ENCODE results near the gene PARVG. TPM values are rescaled to one million over a fixed set of nuclear protein-coding genes. Genes with fewer than 3 reads are reported as not detected.

Gene PARVG
- polyA plus RNA-seq, 1 donor (not counting 4 experiments of a cell fraction or from before 2014, with no cell fraction given): not detected

DNA sequence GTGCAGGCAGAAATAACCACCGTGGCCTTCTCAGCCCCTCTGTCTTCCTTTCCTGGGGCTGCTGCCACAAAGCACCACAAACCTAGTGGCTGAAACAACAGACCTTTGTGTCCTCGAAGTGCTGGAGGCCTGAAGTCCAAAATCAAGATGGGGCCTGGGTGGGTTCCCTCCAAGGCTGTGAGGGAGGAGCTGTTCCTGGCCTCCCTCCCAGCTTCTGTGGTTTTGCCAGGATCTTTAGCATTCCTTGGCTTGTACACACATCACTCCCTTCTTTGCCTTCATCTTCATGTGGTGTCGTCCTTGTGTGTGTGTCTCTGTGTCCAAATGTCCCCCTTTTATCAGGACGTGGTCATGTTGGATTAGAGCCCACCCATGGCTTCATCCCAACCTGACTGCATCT is 29.0 kb upstream of the PARVG start:
- no peak overlapping the region for H3K9ac ChIP-seq (ENCODE audit: control insufficient read depth, extremely low read depth, insufficient read depth, low read length)
- no peak overlapping the region for H3K4me3 ChIP-seq (ENCODE audit: control insufficient read depth in 2 of 3, extremely low read depth in 1 of 3, insufficient read depth in 2 of 3, low read depth in 1 of 3, low read length in 3 of 3)
- no peak overlapping the region for H2AFZ ChIP-seq (ENCODE audit: control insufficient read depth, low read length)
- H3K27me3 ChIP-seq (ENCODE audit: control insufficient read depth, extremely low read depth, insufficient read depth, low read length): peaks cover 15% of the 10 kb centered on the region
- H4K20me1 ChIP-seq (ENCODE audit: control insufficient read depth, extremely low read depth, insufficient read depth, low read length): no peaks in the 10 kb centered on the region
- TF ChIP-seq, protein P1, sequence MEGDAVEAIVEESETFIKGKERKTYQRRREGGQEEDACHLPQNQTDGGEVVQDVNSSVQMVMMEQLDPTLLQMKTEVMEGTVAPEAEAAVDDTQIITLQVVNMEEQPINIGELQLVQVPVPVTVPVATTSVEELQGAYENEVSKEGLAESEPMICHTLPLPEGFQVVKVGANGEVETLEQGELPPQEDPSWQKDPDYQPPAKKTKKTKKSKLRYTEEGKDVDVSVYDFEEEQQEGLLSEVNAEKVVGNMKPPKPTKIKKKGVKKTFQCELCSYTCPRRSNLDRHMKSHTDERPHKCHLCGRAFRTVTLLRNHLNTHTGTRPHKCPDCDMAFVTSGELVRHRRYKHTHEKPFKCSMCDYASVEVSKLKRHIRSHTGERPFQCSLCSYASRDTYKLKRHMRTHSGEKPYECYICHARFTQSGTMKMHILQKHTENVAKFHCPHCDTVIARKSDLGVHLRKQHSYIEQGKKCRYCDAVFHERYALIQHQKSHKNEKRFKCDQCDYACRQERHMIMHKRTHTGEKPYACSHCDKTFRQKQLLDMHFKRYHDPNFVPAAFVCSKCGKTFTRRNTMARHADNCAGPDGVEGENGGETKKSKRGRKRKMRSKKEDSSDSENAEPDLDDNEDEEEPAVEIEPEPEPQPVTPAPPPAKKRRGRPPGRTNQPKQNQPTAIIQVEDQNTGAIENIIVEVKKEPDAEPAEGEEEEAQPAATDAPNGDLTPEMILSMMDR (optimal IDR thresholded peaks at IDR 0.05 in 1 of 3, IDR thresholded peaks at IDR 0.05 in 1 of 3, conservative IDR thresholded peaks at IDR 0.05 in 1 of 3; ENCODE audit: extremely low read depth in 1 of 3, insufficient read depth in 2 of 3, low read length in 3 of 3): no peak
- TF ChIP-seq EZH2 (IDR thresholded peaks at IDR 0.05; ENCODE audit: low read length): no peak
- no peaks in the 10 kb centered on the region for H3K36me3 ChIP-seq (ENCODE audit: control insufficient read depth in 2 of 2, extremely low read depth in 1 of 2, insufficient read depth in 2 of 2, low read length in 2 of 2)
- H3K4me2 ChIP-seq (ENCODE audit: control insufficient read depth, extremely low read depth, insufficient read depth, low read depth, low read length): no peak overlapping the region
- no peak for FAIRE-seq
- H3K9me1 ChIP-seq (ENCODE audit: control insufficient read depth, extremely low read depth, insufficient read depth, low read length): no peaks in the 10 kb centered on the region
- no peak overlapping the region for H3K27ac ChIP-seq (ENCODE audit: control insufficient read depth, insufficient read depth, low read length)
- no peaks in the 10 kb centered on the region for H3K79me2 ChIP-seq (ENCODE audit: control insufficient read depth, insufficient read depth, low read length)
- no peak for DNase-seq (ENCODE audit: low read depth, low spot score)
- dilution Hi-C loops (cut with MboI; ENCODE audit: extremely low pct_ligation_motif_present, low sequenced_read_pairs): no loop called here
- no peaks in the 10 kb centered on the region for H3K9me3 ChIP-seq (ENCODE audit: control insufficient read depth, low read depth, low read length)
- no peaks in the 10 kb centered on the region for H3K4me1 ChIP-seq (ENCODE audit: control insufficient read depth, extremely low read depth, insufficient read depth, low read length)

DNA sequence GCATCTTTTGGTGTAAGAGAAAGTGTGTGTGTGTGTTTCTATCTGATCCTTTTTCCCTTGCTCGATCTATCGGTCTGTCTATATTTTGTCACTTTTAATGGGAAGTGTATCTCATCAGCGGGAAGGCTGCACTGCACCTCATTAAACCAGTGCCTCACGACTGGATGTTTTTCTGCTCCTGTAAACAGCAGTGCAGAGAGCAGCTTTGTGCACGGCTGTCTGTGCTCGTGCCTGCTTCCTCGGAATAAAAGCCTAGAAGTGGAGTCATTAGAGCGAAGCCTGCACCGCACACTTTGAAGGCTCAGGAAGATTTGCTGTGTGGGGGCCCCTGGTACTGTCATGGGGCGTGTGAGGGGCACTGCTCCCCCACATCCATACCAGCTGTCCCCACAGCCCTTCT is 27.0 kb upstream of the PARVG start:
- TF ChIP-seq, protein P1 (optimal IDR thresholded peaks at IDR 0.05 in 1 of 3, IDR thresholded peaks at IDR 0.05 in 1 of 3, conservative IDR thresholded peaks at IDR 0.05 in 1 of 3; ENCODE audit: extremely low read depth in 1 of 3, insufficient read depth in 2 of 3, low read length in 3 of 3): no peak
- TF ChIP-seq EZH2 (IDR thresholded peaks at IDR 0.05; ENCODE audit: low read length): no peak
- H3K27me3 ChIP-seq (ENCODE audit: control insufficient read depth, extremely low read depth, insufficient read depth, low read length): no peaks in the 10 kb centered on the region
- no peaks in the 10 kb centered on the region for H3K79me2 ChIP-seq (ENCODE audit: control insufficient read depth, insufficient read depth, low read length)
- H3K4me1 ChIP-seq (ENCODE audit: control insufficient read depth, extremely low read depth, insufficient read depth, low read length): no peaks in the 10 kb centered on the region
- H3K36me3 ChIP-seq (ENCODE audit: control insufficient read depth in 2 of 2, extremely low read depth in 1 of 2, insufficient read depth in 2 of 2, low read length in 2 of 2): no peaks in the 10 kb centered on the region
- DNase-seq (ENCODE audit: low read depth, low spot score): no peak
- no peaks in the 10 kb centered on the region for H4K20me1 ChIP-seq (ENCODE audit: control insufficient read depth, extremely low read depth, insufficient read depth, low read length)
- no peak overlapping the region for H3K9ac ChIP-seq (ENCODE audit: control insufficient read depth, extremely low read depth, insufficient read depth, low read length)
- H3K9me1 ChIP-seq (ENCODE audit: control insufficient read depth, extremely low read depth, insufficient read depth, low read length): no peaks in the 10 kb centered on the region
- dilution Hi-C loops (cut with MboI; ENCODE audit: extremely low pct_ligation_motif_present, low sequenced_read_pairs): no loop called here
- H3K9me3 ChIP-seq (ENCODE audit: control insufficient read depth, low read depth, low read length): no peaks in the 10 kb centered on the region
- H3K4me3 ChIP-seq (ENCODE audit: control insufficient read depth in 2 of 3, extremely low read depth in 1 of 3, insufficient read depth in 2 of 3, low read depth in 1 of 3, low read length in 3 of 3): no peak overlapping the region
- FAIRE-seq: no peak
- H3K27ac ChIP-seq (ENCODE audit: control insufficient read depth, insufficient read depth, low read length): no peak overlapping the region
- no peak overlapping the region for H3K4me2 ChIP-seq (ENCODE audit: control insufficient read depth, extremely low read depth, insufficient read depth, low read depth, low read length)
- no peak overlapping the region for H2AFZ ChIP-seq (ENCODE audit: control insufficient read depth, low read length)

Data from keratinocyte (primary cell).